Stomach smooth muscle (tissue), 2 donors: ENCODE results near the gene IMP3.
"Not testable (repeated sequence)": the region's sequence is repeated elsewhere in the genome, so short reads cannot be mapped to it uniquely, and the experiment has no call there.

ENCODE experiments used
- H3K27ac ChIP-seq: one replicate; pipeline ENCODE4 v1.7.0; 2013; ENCODE audit warnings: mild to moderate bottlenecking, low read length, inconsistent platforms
- H3K27me3 ChIP-seq, 2 donors: one replicate each; pipeline ENCODE4 v1.7.0; 2013; ENCODE audit warnings: low read length in 2 of 2; ENCODE audit not compliant: insufficient read depth in 2 of 2, control insufficient read depth in 1 of 2
- H3K36me3 ChIP-seq, 2 donors: one replicate each; pipeline ENCODE4 v1.7.0; 2013; ENCODE audit warnings: low read length in 2 of 2; ENCODE audit not compliant: control insufficient read depth in 2 of 2, insufficient read depth in 2 of 2
- H3K4me1 ChIP-seq: one replicate; pipeline ENCODE4 v1.7.0; 2013; ENCODE audit warnings: low read length; ENCODE audit not compliant: control insufficient read depth, insufficient read depth
- H3K4me3 ChIP-seq, 2 donors: one replicate each; pipeline ENCODE4 v1.7.0; 2013; ENCODE audit warnings: low read length in 2 of 2
- H3K9ac ChIP-seq, 2 donors: one replicate each; pipeline ENCODE4 v1.7.0; 2013; ENCODE audit warnings: low read length in 2 of 2, mild to moderate bottlenecking in 1 of 2
- H3K9me3 ChIP-seq, 2 donors: one replicate each; pipeline ENCODE4 v1.7.0; 2013; ENCODE audit warnings: low read length in 2 of 2; ENCODE audit not compliant: control insufficient read depth in 2 of 2
- donor health status: healthy.
- donor health status: Pancreatic carcinoma.

IMP3 gene

GRCh38 chr15:75639709-75640482, at the start of gene IMP3:
Gene IMP3, minus strand, starts transcription at chr15:75640224. Its CDS starts 56 bp downstream, at chr15:75640168.
- H3K9ac ChIP-seq, result peak within 1 kb of the TSS; percentile 85 to 93
- no peaks in the 10 kb centered on the region for H3K9me3 ChIP-seq
- H3K27ac ChIP-seq, result peak within 1 kb of the TSS; percentile 86
- H3K27me3 ChIP-seq, result no peaks in the 10 kb centered on the region
- H3K4me1 ChIP-seq, result peaks cover 34% of the 10 kb centered on the region
- peak within 1 kb of the TSS; percentile 99 for H3K4me3 ChIP-seq
- no peaks in the 10 kb centered on the region for H3K36me3 ChIP-seq

- not testable (repeated sequence) for H3K27me3 ChIP-seq, H3K9me3 ChIP-seq, H3K9ac ChIP-seq, H3K4me3 ChIP-seq
- Histone ChIP-seq H3K27ac (peak overlapping the region; percentile 24), H3K4me1 (peaks cover 23% of the 10 kb centered on the region), H3K36me3 (peaks cover 25 to 44% of the 10 kb centered on the region in 2 donors)
Observed at GRCh38 chr15:75689429-75689828, 49.4 kb upstream of the IMP3 start.

- no peaks in the 10 kb centered on the region for H3K27me3 ChIP-seq
- no peak overlapping the region for H3K9ac ChIP-seq
- peaks cover 29 to 46% of the 10 kb centered on the region in 2 donors for H3K36me3 ChIP-seq
- H3K4me1 ChIP-seq, result peaks cover 23% of the 10 kb centered on the region
- H3K27ac ChIP-seq, result peak overlapping the region; percentile 24
- no peaks in the 10 kb centered on the region for H3K9me3 ChIP-seq
- H3K4me3 ChIP-seq, result no peak overlapping the region
Observed at GRCh38 chr15:75688831-75689230, 48.8 kb upstream of the IMP3 start.

GRCh38 chr15:75688278-75688557, 48.2 kb upstream of the IMP3 start:
- H3K27ac ChIP-seq, result peak overlapping the region; percentile 18
- peaks cover 29 to 50% of the 10 kb centered on the region in 2 donors for H3K36me3 ChIP-seq
- no peaks in the 10 kb centered on the region for H3K9me3 ChIP-seq
- no peaks in the 10 kb centered on the region for H3K27me3 ChIP-seq
- peaks cover 21% of the 10 kb centered on the region for H3K4me1 ChIP-seq
- no peak overlapping the region for H3K9ac ChIP-seq
- no peak overlapping the region for H3K4me3 ChIP-seq

- H3K4me3 ChIP-seq, result no peak overlapping the region
- H3K27me3 ChIP-seq, result no peaks in the 10 kb centered on the region
- peak overlapping the region; percentile 18 for H3K27ac ChIP-seq
- no peaks in the 10 kb centered on the region for H3K9me3 ChIP-seq
- no peak overlapping the region for H3K9ac ChIP-seq
- peaks cover 29 to 50% of the 10 kb centered on the region in 2 donors for H3K36me3 ChIP-seq
- peaks cover 18% of the 10 kb centered on the region for H3K4me1 ChIP-seq
Observed at GRCh38 chr15:75687486-75688277, 47.7 kb upstream of the IMP3 start.

- Histone ChIP-seq H3K4me1 (peaks cover 18% of the 10 kb centered on the region), H3K36me3 (peaks cover 34 to 46% of the 10 kb centered on the region in 2 donors)
- H3K9ac ChIP-seq, H3K27me3 ChIP-seq, H3K4me3 ChIP-seq, H3K27ac ChIP-seq, H3K9me3 ChIP-seq: not testable (repeated sequence)
Observed at GRCh38 chr15:75686212-75686642, 46.2 kb upstream of the IMP3 start.

GRCh38 chr15:75685195-75685594, 45.2 kb upstream of the IMP3 start:
- Histone ChIP-seq H3K4me3 (no peak overlapping the region), H3K27ac (no peak overlapping the region), H3K9ac (no peak overlapping the region), H3K27me3 (no peaks in the 10 kb centered on the region), H3K4me1 (peaks cover 18% of the 10 kb centered on the region), H3K9me3 (no peaks in the 10 kb centered on the region), H3K36me3 (peaks cover 37 to 50% of the 10 kb centered on the region in 2 donors)

GRCh38 chr15:75684648-75685047, 44.6 kb upstream of the IMP3 start:
- H3K9ac ChIP-seq, result no peak overlapping the region
- peaks cover 18% of the 10 kb centered on the region for H3K4me1 ChIP-seq
- peaks cover 39 to 54% of the 10 kb centered on the region in 2 donors for H3K36me3 ChIP-seq
- no peak overlapping the region for H3K27ac ChIP-seq
- no peaks in the 10 kb centered on the region for H3K9me3 ChIP-seq
- no peaks in the 10 kb centered on the region for H3K27me3 ChIP-seq
- H3K4me3 ChIP-seq, result no peak overlapping the region

GRCh38 chr15:75683646-75684312, 43.8 kb upstream of the IMP3 start:
- not testable (repeated sequence) for H3K27me3 ChIP-seq, H3K4me3 ChIP-seq, H3K9me3 ChIP-seq, H3K9ac ChIP-seq
- peak overlapping the region; percentile 37 for H3K27ac ChIP-seq
- H3K4me1 ChIP-seq, result peaks cover 23% of the 10 kb centered on the region
- peaks cover 44 to 63% of the 10 kb centered on the region in 2 donors for H3K36me3 ChIP-seq

- no peaks in the 10 kb centered on the region for H3K27me3 ChIP-seq
- H3K27ac ChIP-seq, result peak overlapping the region; percentile 37
- H3K9ac ChIP-seq, result no peak overlapping the region
- H3K4me3 ChIP-seq, result no peak overlapping the region
- peaks cover 41 to 59% of the 10 kb centered on the region in 2 donors for H3K36me3 ChIP-seq
- no peaks in the 10 kb centered on the region for H3K9me3 ChIP-seq
- H3K4me1 ChIP-seq, result peaks cover 23% of the 10 kb centered on the region
Observed at GRCh38 chr15:75682181-75683135, 42.4 kb upstream of the IMP3 start.
